GM19351 (cell line): ENCODE results near the gene USP34.
"Not testable (repeated sequence)": the region's sequence is repeated elsewhere in the genome, so short reads cannot be mapped to it uniquely, and the experiment has no call there.

Experiments
- ATAC-seq: cut with Tn5 transposase; IDR thresholded peaks from one replicate; pipeline ENCODE4 v1.9.1; 2021; ENCODE audit warnings: mild to moderate bottlenecking, moderate library complexity; ENCODE audit not compliant: unreplicated experiment

Gene USP34

DNA sequence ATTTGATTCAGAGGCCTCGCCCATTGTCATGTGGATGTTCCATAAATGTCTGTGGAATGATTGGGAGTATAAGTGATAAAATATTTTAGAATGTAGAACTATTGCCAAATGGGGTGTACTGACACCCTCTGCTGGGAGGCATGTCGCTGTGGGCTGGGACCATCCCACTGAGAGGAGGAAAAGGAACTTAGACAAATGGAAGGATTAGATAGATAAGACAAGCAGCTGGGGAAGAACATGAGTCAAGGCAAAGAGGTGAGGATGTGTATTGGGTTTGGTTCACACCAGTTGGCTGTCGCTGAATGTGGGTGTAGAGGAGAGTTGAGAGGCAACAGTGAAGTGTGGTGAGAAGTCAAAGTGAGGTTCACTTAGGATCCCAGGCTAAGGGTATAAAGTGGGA, 304.9 kb downstream of the USP34 start:
- no peak for ATAC-seq

DNA sequence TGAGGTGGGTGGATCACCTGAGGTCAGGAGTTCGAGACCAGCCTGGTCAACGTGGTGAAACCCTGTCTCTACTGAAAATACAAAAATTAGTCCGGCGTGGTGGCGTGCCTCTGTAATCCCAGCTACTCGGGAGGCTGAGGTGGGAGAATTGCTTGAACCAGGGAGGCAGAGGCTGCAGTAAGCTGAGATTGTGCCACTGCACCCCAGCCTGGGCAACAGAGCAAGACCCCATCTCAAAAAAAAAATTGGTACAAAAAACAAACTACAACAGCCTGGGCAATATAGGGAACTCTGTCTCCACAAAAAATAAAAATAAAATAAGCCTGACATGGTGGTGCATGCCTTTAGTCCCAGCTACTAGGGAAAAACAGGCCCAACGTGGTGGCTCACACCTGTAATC, 305.8 kb downstream of the USP34 start:
- ATAC-seq = not testable (repeated sequence)

DNA sequence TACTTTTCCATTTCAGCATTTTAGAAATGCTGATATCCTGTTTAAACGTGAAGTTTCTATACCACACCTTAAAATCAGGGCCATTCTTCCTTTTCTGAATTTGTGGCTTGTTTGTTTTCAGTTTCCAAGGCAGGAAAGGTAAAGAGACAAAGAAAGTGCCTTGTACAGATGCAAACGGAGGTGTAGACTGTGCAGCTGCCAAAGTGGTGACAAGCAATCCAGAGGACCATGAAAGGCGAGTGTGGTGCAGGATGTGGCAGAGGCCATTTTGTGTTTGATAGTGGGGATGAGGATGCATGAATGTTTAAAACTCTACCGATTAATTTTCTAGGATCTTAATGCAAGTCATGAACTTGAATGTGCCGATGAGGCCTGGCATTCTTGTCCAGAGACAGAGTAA, 308.2 kb downstream of the USP34 start:
- no peak for ATAC-seq

DNA sequence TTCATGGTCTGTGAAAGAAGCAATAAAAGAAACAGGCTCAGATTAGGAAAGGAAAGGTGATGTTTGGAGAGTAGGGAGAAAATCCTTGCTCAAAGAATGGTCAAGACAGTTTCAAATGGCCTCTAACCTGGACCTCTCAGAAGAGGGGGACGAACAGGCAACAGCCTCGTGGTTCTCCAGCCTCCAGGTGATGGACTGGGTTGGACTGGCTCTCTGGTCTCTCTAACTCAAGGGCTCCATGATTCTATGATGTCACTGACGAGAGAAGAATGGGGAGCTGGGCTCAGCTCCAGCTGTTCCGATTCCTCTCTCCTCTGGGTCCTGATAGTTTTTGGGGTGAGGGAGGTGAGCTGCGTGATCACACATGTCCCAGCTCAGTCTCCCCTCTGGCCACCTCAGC, 309.0 kb downstream of the USP34 start, which contains the start of gene C2orf74:
C2orf74 (plus strand) TSS at position 301 of the 400 bp plus-strand sequence. CDS start 327 bp downstream, outside the sequence.
- no peak for ATAC-seq

DNA sequence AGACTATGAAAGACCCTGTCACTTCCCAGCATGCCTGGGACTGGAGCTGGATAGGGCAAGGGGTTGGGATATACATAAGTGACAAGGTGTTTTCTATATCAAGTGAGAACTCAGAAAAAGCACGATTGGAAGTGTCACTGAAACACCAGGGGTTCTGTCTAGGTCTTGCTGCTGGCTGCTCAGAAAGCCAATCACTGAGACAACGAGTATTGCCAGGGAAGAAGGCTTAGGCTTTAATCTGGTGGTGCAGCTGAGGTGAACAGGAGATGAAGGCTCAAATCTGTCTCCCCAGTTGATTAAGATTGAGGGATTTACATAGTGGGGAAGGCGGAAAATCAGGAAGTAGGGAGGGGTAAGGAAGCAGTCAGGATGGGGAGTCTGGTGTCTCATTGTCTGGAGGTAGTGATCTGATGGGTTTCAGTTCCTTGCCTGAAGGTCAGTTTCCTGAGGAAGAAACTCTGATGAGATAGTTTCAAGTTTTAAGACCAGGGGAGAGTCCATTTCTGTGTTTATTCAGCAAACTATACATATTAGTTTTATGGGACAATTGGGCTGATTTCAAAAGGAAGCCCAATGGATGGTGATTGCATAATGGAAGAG, 312.4 kb downstream of the USP34 start:
- no peak for ATAC-seq

DNA sequence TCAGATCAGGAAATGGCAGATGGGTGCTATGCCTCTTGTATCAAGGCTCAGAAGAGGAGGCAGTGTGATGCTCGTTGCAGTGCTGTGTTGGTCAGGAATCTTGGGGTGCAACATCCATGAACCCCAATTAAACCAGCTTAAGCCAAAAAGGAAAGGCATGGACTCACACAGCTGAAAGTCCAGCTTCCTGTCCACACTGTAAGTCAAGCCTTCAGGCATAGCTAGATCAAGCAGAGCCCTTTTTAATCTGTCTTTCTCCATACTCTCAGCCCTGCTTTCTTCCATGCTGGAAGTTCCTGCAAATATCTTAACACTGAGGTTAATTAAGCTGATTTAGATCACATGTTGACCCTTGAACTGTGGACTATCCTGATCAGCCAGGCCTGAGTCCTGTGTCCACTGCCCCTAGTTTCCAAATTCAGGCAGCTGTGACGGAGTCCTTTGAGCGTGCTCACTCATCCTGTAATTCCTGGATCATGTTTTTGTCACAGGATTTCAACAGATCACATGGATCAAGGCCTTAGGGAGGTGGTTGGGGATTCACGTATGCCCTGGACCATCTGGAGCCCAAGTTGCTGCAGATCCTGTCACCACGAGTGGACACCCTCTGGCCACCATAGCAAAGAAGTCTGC, 313.4 kb downstream of the USP34 start:
- no peak for ATAC-seq

DNA sequence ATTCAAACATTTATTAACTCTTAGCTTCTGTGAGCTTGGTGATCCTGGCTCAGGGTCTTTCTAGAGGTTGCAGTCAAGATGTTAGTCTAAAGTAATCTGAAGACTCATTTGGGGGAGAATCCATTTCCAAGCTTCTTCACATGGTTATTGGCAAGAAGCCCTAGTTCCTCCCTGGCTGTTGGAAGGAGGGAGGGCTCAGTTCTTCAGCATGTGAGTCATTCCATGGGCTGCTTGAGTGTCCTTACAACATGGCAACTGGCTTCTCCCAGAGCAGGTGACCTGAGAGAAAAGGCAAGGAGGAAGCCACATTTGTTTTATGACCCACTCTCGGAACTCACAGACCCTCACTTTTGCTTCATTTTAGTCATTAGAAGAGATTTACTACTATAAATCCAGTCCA, 319.5 kb downstream of the USP34 start:
- no peak for ATAC-seq

DNA sequence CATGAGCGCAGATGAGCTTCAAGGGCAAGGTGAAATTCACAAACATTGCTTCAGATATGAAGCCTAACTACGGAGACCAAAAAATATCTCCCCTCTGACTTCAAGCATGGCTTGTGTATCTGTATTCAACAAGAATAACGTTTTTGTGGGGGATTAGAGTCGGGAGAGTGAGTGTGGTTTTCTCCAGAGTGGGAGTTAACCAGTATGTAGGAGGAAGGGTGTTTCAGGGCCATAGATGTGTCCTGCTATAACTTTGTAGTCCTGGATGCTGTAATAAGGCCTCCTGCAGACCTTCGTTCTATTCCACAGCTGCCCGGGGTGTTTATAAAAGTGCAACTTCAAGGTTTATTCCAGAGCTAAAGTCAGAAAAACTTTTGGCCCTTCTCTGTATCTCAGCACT, 321.8 kb downstream of the USP34 start:
- no peak for ATAC-seq

DNA sequence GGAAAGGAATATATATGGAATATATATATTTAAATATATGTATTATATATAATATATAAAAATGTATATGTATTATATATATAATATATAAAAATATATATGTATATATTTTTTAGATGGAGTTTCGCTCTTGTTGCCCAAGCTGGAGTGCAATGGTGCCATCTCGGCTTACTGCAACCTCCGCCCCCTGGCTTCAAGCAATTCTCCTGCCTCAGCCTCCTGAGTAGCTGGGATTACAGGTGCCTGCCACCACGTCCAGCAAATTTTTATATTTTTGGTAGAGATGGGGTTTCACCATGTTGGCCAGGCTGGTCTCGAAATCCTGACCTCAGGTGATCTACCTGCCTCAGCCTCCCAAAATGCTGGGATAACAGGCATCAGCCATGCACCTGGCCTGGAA, 322.8 kb downstream of the USP34 start:
- not testable (repeated sequence) for ATAC-seq

DNA sequence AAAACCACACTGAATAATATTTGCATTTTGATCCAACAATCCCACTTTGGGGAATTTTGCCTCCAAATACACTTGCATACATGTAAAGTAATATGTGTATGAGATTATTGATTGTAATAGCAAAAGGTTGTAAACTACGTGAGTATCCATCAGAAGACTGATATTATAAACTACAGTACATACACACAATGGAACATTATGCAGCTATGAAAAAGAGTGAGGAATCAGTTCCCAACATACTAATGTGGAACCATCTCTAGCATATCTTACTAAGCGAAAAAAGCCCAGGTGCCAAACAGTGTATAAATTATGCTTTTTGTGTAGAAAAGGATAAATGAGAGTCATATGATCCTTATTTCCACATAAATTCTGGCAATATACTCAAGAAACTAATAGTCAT, 324.9 kb downstream of the USP34 start:
- no peak for ATAC-seq

DNA sequence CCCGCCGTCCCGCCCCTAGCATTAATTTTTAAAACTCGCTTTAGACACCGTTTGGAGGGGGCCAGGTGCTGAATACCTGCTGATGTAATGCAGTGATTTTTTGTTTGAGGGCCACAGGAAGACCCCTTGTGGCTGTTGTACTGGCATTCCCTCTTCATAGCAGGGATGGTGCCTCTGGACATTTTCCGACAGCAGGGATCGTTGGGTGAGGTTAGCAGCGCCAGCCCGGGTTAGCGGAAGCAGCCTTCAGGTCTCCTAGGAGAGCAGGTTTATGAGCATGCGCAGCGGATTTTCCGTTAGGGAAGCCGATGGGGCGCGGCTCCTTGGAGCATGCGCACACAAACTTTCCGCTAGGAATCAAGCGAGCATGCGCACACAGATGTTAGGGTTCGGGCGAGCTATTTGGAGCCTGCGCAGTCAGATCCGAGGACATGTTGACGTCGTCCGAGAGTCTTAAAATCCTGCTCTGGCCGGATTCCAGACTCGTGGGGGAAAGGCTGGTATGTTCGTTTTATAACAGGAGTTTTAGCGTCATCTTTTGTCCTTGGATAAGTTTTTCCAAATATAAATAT, 326.1 kb downstream of the USP34 start:
- ATAC-seq = peak; percentile 90

DNA sequence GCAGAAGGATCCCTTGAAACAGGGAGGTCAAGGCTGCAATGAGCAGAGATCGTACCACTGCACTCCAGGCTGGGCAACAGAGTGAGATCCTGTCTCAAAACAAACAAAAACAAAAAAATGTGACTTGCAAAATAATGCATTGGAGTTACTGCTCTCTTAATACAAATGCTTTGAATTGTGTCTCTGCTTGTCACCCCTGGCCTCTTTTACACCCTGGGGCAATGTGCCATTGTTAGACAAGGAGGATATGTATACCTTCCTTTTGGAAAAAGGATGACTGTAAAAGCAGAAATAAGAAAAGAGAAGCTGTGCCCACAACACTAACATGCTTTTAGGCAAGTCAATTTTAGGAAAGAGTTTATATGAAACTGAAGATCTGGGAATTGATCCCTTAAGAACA, 329.7 kb downstream of the USP34 start:
- ATAC-seq = no peak

DNA sequence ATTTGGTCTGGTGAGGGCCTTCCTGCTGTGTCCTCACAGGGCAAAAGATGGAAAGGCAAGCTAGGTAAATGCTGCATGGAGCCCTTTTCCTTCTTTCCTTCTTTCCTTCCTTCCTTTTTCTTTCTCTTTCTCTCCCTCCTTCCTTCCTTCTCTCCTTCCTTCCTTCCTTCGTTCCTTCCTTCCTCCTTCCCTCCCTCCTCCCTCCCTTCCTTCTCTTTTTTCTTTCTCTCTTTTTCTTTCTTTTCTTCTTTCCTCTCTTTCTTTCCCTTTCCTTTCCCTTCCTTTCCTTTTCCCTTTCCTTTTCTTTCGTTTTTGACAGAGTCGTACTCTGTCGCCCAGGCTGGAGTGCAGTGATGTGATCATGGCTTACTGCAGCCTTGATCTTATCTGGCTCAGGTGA, 332.0 kb downstream of the USP34 start:
- no peak for ATAC-seq
